Right hindlimb (tissue), 1 donor: ENCODE results near the gene MCAT.
A peak's percentile ranks its signal among the peaks of the same experiment; 100 is the strongest.
"Not testable (repeated sequence)": the region's sequence is repeated elsewhere in the genome, so short reads cannot be mapped to it uniquely, and the experiment has no call there.

ENCODE experiments used
- DNase-seq: peaks from one replicate; pipeline ENCODE4 v3.0.0-alpha.2; 2018

MCAT gene

DNA sequence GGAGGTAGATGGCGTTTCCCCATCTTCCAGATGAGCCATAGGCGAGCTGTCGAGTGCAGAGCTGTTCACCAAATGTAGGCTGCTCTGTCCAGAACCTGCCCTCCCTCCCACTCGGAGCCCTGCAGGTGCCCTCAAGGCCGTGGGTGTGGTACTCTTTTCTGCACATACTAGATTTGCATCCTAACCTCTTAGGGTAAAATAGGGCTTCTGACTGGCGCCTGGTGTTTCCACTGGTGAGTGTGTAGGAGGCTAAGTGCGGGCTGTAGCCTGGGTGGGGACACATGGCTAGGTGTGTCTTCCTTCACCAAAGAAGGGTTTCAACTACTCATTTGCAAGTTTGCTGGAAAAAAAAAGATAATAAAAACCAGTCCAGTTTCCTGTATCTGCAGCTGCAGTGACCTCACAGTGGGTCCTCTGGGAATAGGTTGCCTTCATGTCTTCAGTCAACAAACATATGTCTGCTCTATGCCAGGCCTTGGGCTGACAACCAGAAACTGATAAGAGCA is 24.2 kb downstream of the MCAT start:
- no peak for DNase-seq

DNA sequence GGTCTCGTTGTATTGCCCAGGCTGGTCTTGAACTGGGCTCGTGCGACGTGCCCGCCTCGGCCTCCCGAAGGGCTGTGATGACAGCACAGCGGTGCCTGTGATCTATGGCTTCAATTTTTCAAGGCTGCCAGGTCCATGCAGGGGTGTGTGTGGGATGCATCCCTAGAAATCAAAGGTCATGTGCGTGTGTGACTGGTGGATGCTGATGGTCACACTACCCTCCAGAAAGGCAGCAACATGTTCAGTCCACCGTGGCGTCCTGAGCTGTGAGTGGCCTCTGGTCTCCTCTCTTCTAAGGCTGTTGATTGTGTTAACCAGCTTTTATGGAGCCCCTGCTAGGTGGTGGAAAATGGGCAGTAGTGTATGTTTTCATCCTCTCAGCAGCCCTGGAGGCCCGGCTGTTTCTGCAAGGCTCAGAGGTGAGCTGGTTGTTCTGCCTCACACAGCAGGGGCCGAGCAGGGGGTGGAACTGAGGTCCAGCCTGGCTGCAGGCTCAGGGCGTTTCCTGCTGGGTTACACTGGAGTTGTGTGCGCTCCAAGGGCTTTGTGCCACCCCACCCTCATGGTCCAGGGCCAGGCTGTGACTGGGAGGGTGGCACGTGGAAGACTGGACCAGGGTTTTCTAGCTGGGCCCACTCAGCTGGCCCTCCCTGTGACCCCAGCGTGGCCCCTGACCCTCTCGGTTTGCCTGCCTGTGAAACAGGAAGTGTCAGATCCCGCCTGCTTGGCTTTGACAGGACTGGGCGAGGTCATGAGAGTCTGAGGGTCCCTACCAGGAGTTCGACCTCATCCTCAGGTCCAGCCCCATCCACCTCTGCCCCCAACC is 25.0 kb downstream of the MCAT start:
- no peak for DNase-seq

DNA sequence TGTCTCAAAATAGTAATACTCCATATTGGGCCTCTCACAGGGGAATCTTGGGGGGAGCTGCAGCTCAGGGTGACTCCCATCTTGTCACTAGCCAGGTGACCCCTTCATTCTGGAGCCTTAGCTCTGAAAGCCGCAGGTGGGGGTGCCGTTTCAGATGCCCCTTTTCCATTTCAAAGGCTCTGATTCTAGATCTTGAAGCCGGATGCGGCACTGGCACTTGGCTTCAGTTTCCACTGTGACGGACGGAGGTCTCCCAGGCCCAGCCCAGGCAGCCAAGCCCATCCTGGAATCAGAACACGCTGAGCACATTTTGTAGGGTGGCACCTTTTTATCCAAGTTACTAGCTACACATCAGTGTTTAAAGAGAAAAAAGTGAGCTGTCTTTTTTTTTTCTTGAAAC is 26.3 kb downstream of the MCAT start:
- DNase-seq = no peak

DNA sequence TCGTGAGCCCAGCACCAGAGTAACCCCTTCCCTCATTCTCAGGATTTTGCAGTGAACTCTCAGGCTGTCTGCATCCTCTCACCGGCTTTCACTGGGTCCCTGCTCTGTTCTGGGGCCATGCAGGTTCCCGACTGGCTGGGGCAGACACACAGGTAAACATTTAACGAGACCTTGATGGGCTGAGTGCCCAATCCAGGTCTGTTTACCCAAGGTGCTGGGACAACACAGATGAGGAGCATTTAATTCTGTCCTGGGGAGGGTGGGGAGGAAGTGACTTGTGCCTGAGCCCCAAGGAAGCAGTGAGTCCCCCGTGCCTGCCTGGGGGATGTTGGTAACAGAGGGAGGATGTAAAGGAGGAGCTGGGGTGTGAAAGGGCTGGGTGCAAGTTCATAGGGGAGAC is 28.2 kb downstream of the MCAT start:
- no peak for DNase-seq

DNA sequence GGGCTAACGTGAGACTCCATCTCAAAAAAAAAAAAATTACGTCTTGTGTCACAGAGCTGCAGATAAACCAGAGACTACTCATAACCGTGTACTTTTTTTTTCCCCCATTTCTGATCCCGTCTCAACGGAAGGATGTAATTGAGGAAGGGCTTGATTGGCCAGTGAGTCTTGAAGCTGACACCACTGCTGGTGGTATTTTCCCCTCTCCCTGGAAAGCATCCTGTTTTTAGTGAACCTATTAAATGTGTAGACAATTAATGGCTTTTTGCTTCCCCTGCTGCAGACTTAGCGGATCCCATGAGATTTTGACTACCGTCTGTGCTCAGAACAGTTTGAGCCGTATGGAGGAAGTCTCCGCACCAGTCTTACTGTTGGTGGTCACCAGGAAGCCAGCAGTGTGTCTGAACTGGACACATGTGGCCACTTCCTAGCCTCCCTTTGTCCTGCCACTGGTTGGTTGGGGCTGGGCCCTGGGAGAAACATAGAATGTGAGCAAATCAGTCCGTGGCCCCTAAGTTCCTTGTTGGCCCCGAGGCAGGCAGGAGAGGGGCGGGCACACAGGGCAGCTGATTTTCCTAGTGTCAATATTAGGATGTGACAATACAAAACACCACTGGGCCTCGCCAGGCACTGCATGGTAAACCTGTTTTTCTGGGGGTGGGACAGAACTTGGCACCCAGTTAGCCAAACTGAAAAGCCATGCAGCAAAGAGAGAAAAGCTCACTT is 29.5 kb downstream of the MCAT start:
- no peak for DNase-seq

DNA sequence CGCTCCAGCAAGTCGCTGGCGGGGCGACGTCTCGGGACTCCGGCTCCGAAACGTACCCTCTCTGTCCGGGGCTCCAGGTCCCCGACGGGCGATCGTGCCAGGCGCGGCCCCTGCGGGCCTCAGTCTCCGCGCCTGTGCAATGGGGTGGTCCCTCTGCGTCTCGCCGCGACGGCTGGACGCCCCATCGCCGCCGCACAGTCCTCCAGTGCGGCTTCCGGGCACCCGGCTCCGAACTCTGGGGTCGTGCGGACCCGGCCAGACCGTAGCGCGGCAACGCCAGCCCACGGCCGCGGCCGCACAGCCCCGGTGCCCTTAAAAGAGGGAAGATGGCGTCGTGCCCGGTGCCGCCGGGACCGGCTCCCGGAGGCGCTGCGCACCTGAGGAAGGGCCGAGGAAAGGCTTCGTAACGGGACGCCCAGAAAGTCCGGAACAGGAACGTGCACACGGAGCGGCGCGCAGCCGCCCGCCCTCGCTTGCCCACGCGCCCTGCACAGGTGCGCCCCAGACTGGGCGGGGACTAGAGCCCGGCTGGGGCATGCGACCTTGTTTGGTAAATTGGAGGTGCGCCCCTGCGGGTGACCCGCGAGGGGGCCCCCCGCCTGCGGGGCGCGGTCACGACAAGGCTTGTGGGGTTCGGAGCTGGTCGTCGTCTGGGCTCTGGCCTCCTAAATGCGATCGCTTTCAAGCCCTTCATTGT is 32.1 kb downstream of the MCAT start:
- DNase-seq = no peak

DNA sequence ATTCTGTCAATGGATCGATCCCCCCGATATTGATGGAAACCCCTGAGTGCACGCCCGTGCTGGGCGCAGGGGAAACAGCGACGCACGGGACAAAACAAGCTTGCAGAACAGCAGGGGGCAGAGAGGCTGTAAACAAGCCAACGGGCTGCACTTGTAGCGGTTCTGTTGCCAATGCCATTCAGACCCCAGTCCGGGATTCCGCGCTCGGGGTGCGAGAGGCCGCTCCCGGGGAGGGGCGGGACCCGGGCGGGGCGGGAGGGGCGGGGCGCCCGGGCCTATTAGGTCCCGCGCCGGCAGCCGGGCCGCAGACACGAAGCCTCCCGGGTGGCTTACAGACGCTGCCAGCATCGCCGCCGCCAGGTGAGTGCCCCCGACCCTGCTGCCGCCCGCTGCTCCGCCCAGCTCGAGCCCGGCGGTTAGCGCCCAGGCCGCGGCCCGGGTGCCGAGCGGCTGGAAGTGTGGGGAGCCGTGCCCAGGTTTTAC is 32.7 kb downstream of the MCAT start, which contains the start of gene BIK:
TSS of gene BIK (plus strand) at position 307 of the 483 bp plus-strand sequence. CDS start 13,273 bp downstream, outside the sequence.
- DNase-seq = peak; percentile 45

DNA sequence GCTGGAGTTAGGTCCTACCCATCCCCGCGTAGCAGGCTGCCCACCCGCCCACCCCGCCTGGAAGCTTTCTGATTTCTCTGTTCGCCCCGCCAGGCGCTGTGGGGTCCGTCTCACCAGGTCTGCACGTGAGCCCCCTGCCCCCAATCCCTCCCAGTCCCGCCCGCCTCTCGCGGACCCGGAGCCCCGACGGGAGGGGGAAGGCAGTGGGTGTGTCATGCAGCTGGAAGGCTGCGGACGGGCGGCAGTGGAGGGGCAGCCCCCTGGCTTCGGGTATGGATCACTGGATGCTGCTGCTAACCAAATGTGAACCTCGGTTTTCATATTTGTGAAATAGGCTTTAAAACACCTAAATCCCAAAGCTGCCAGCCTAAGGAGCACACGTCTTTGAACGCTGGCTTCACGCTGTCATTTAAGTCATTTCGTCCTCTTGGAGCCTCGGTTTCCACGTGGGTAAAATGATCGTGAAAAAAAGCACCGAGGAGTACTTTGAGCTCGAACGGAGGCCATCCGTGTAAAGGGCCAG is 33.2 kb downstream of the MCAT start:
- no peak for DNase-seq

DNA sequence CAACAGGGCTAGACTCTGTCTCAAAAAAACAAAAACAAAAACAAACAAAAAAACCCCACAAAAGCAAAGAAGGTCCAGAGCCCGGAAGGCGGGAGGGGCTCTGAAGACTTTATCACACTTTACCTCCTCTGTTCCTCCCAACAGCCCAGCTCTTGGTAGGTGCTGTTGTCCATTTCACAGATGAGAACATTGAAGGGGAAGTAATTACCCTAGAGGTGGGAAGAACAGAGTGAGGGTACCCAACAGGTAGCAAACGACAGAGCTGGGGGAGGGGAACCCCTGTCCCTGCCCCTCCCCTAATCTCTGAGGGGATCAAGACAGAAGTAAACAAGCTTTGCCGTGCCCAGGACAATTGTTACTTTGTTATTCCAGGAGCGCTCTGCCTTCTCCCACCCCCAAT is 33.7 kb downstream of the MCAT start:
- no peak for DNase-seq

DNA sequence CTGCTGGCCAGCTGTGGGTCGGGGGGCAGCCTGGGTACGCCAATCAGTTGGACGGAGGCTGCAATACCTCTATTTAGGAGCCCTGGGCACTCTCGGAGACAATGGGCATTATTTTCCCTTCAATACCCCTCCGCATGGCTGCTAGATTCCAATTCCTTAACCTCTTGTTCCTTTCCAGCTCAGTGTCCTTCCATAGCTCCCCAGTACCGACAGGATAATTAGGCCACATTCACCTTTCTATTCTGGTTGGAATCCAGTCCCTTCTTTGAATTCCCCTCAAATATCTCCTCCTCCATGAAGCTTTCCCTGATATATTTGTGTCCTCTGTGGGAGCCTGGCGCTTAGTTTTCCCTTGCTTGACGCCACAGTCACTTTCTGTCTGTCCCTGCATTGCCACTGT is 36.9 kb downstream of the MCAT start:
- DNase-seq = no peak

DNA sequence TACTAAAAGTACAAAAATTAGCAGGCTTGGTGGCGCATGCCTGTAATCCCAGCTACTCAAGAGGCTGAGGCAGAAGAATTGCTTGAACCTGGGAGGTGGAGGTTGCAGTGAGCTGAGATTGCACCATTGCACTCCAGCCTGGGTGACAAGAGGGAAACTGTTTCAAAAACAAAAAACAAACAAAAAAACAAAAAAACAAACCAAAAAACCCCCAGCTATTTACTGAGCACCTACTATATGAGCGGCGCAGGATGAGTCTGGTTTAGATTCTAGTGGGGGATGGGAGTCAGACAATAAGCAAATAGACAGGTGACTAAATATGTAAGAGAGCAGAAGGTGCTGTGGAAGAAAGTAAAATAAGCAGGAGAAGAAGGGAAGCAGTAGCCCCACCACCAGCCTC is 38.2 kb downstream of the MCAT start:
- DNase-seq = not testable (repeated sequence)

DNA sequence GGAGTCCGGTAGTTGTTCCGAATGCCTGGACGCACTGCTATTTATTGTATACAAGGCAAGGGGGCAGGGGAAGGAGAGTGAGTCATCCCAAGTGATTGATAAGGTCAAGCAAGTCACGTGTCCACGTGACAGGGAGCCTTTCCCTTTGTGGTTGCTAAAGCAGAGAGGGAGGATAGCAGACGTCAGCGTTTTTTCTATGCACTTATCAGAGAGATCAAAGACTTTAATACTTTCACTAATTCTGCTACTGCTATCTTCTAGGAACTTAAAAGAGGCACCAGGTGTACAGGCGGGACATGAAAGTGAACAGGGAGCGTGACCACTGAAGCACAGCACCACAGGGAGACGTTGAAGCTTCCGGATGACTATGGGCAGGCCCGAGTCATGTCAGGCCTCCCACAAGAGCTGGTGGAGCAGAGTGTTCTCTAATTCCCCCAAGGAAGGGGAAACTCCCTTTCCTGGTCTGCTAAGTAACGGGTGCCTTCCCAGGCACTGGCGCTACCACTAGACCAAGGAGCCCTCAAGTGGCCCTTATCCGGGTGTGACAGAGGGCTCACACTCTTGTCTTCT is 39.1 kb downstream of the MCAT start:
- not testable (repeated sequence) for DNase-seq

DNA sequence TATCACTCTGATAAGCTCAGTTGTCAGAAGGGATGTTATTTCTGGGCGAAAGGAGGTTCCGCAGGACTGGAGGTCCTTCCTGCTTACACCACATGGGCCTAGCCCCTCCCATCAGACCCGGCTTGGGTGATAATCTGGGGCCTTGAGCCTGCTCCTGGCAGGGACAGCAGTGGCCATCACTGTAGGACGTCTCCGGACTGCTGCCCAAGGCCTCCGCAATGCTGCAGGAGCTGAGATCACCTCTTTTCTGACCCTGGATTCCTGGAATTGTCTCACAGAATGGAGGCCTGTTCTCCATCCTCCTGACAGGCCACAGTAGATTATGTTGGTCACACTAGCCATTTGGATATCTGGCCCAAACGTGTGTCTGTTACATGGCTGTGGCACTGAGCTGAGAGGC is 41.9 kb downstream of the MCAT start:
- no peak for DNase-seq

DNA sequence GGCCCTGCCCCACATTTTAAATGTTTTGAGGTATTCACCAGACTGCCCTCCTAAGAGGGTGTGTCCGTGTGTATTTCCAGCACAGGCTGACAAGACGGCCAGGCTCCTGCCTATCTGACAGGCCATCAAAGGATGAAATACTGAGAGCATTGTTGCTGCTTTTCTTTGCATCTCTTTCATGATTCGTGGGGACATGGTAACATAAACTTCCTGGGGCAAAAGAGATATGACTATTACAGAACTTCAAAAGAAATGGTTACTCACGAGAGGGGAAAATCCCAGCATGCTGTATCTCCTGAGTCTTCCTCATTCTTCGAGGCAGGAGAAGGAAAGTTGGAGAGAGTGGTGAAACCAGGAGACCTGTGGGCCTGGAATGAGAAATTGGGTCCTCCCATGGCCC is 43.0 kb downstream of the MCAT start:
- DNase-seq = no peak

DNA sequence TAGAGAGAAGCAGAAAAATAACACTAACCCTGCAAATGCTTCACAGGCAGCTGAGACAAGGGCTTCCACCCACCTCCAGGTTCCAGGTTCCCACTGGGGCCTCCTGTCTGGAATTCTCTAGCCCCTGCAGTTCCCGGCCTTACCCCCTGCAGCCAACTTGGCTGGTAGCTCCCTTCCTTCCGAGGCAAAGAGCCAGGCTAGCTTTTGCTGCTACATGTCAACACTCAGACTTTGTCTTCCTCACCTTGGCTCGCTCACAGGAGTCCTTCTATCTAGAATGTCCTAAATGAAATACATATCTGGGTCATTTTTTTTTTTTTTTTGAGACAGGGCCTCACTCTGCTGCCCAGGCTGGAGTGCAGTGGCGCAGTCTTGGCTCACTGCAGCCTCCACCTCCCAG is 44.1 kb downstream of the MCAT start:
- DNase-seq = no peak

DNA sequence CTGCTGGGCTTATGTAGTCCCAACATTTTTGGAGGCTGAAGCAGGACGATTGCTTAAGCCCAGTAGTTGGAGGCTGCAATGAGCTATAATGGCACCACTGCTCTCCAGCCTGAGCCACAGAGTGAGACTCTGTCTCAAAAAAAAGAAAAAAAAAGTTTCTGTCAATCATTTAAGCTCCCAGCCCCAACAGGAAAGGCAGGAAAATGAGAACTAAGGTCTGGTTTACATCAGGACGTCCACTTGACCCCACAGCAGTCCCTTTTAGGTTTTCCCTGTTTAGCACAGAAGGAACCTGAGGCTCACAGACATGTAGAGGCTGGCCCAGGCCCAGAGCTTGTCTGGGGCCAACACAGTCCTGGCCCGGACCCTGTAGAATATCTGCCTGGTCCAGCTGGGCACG is 44.8 kb downstream of the MCAT start:
- no peak for DNase-seq

DNA sequence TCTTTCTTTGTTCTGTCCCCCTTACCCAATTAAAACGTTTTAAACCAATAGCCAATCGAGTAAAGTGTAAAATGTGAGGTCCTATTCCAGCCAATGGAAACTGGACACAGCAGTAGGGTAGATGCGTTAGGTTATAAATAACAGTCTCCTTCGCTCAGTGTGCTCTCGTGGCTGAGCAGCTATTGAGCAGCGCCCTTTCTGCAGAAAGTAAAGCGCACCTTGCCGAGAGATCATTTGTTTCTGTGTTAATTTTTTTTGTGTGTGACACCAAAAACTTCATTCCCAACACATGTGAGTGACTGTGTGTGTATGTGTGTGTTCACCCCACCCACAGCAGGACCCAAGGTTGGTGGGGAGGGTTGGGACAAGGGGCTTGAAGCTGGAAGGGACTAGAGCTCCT is 46.8 kb downstream of the MCAT start:
- DNase-seq = no peak

DNA sequence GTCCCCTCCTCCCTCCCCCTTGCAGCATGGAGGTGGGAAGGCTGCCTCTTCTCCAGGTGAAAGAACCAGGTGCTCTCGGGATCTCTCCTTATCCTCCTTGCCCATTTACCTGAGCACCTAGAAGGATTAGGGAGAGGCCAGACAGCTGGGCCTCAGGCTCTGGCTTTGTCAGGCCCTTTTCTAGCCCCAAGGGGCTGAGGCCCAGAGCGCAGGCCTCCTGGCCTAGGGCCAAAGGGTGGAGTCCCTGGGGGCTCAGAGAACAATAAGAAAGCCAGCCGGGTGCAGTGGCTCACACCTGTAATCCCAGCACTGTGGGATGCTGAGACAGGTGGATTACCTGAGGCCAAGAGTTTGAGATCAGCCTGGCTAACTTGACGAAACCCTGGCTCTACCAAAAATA is 48.6 kb downstream of the MCAT start:
- DNase-seq = no peak

DNA sequence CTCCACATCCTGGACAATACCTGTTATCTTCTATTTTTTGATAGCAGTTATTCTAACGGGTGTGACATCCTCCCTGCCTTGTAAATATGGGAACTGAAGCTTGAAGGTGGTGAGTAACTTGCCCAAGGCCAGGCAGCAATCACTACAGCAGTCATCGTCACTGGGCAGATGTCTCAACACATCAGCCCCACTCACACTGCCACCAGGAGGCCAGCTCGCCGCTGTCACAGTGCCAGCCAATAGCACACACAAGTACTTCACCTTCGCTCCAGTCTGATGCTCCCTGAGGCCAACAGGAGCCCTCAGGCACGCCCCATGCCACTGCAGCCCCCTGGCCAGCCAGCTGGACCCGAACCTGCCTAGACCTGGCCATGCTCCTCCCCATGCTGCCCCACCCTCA is 49.1 kb downstream of the MCAT start:
- no peak for DNase-seq

DNA sequence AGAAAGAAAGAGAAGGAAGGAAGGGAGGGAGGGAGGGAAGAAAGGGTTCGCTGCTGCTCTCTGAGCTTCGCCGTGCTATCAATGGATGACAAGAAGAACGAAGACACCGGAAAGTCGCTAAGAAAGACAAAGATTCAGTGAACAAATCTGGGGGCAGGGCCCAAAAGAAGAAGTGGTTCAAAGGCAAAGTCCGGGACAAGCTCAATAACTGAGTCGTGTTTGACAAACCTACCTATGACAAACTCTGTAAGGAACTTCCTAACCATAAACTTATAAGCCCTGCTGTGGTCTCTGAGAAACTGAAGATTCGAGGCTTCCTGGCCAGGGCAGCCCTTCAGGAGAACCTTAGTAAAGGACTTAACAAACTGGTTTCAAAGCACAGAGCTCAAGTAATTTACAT is 51.1 kb downstream of the MCAT start:
- DNase-seq = no peak

DNA sequence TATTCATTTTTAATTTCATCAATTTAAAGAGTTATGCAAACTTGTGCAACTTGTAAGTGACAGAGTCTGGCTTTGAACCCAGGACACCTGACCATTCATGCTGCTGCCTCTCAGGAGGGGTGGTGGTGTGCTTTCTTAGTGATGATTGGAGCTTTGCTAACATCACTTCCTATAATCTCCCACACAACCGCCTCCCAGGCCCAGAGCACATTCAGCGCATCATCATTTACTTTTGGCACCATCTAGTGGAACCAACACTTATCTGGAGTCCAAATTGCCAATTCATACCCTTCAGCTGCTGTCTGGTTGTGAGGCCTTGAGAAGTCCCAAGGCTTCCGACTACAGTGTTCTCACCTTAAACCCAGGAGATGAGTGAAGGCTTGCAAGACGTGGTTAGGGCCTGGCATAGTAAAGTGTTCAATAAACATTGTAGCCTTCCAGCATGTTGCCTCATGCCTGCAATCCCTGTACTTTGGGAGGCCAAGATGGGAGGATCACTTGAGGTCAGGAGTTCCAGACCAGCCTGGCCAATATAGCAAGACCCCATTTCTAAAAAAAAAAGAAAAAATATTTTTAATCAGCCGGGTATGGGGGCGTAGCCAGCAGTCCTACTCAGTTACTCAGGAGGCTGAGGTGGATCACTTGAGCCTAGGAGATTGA is 52.9 kb downstream of the MCAT start:
- peak; percentile 74 for DNase-seq
